Natural killer cell (primary cell): ENCODE results near the gene TTC28. TPM values are rescaled to one million over a fixed set of nuclear protein-coding genes. Genes with fewer than 3 reads are reported as not detected.

Source experiments
- ATAC-seq, 3 donors: fragments of 150-1000 bp in 2 of 3; fragments of 200-7000 bp in 1 of 3; cut with Tn5 transposase; 1 replicate in 1 of 3; 2 replicates in 2 of 3; pipeline ENCODE4 v1.10.0; 2021; ENCODE audit warnings: mild to moderate bottlenecking in 2 of 3, moderate library complexity in 2 of 3
- DNase-seq, 2 donors: peaks; one replicate each; pipeline versions ENCODE4 v3.0.0 to v3.0.0-alpha.2; 2013 to 2021; ENCODE audit warnings: mixed read lengths in 1 of 2
- H3K27ac ChIP-seq: one replicate; pipeline ENCODE4 v1.5.1; 2013; ENCODE audit warnings: mild to moderate bottlenecking, low read length
- H3K27me3 ChIP-seq: one replicate; pipeline ENCODE4 v1.6.1; 2013; ENCODE audit warnings: low read length; ENCODE audit not compliant: control insufficient read depth, insufficient read depth
- H3K36me3 ChIP-seq: one replicate; pipeline ENCODE4 v1.6.1; 2013; ENCODE audit warnings: low read length; ENCODE audit not compliant: control insufficient read depth, insufficient read depth
- H3K4me1 ChIP-seq: one replicate; pipeline ENCODE4 v1.6.1; 2013; ENCODE audit warnings: low read length; ENCODE audit not compliant: control insufficient read depth, insufficient read depth
- H3K4me3 ChIP-seq: one replicate; pipeline ENCODE4 v1.5.1; 2013; ENCODE audit warnings: low read length
- H3K9me3 ChIP-seq: one replicate; pipeline ENCODE4 v1.6.1; 2013; ENCODE audit warnings: low read length; ENCODE audit not compliant: control insufficient read depth, insufficient read depth
- H3K27ac Mint-ChIP-seq, 2 donors: one replicate each; pipeline ENCODE4 v1.8.0; 2022; ENCODE audit warnings: mild to moderate bottlenecking in 2 of 2, mixed read lengths in 2 of 2, moderate library complexity in 1 of 2
- H3K27me3 Mint-ChIP-seq, 2 donors: one replicate each; pipeline ENCODE4 v1.8.0; 2022; ENCODE audit warnings: low read depth in 2 of 2, mixed read lengths in 2 of 2
- H3K36me3 Mint-ChIP-seq: one replicate; pipeline ENCODE4 v1.8.0; 2022; ENCODE audit warnings: mixed read lengths
- H3K4me1 Mint-ChIP-seq, 2 donors: one replicate each; pipeline ENCODE4 v1.8.0; 2022; ENCODE audit warnings: mixed read lengths in 2 of 2
- H3K4me3 Mint-ChIP-seq: one replicate; pipeline ENCODE4 v1.8.0; 2022; ENCODE audit warnings: mild to moderate bottlenecking, moderate library complexity, mixed read lengths
- H3K9me3 Mint-ChIP-seq, 2 donors: one replicate each; pipeline ENCODE4 v1.8.0; 2022; ENCODE audit warnings: mixed read lengths in 2 of 2
- WGBS: methylation state at CpG from one replicate; pipeline ENCODE4 v1.1.7; 2013; ENCODE audit warnings: missing lambda C conversion rate; ENCODE audit not compliant: insufficient coverage; 5-methylcytosine and 5-hydroxymethylcytosine counted together
- intact Hi-C: fragments of 100-400 bp; cut with micrococcal nuclease; formaldehyde crosslinking; loops from one replicate; pipeline ENCODE4 v1.14.2; 2022
- total RNA-seq, 4 donors: library from RNA; stranded (reverse); fragments of 120-200 nt in 1 of 4; gene quantifications; one replicate each; pipeline versions ENCODE4 v1.2.3 to v1.2.4, GENCODE V29; 2013 to 2022
- TF ChIP-seq, protein P1 (sequence below): fragments of 200-600 bp; IDR thresholded peaks from one replicate; pipeline ENCODE4 v1.8.0; 2022; ENCODE audit warnings: antibody characterized with exemption

The TTC28 gene
- total RNA-seq, 3 donors from 2014 or later (not counting 1 experiment from before 2014, with no cell fraction given), result 4.1 to 10.0 (median 8.6) TPM

DNA sequence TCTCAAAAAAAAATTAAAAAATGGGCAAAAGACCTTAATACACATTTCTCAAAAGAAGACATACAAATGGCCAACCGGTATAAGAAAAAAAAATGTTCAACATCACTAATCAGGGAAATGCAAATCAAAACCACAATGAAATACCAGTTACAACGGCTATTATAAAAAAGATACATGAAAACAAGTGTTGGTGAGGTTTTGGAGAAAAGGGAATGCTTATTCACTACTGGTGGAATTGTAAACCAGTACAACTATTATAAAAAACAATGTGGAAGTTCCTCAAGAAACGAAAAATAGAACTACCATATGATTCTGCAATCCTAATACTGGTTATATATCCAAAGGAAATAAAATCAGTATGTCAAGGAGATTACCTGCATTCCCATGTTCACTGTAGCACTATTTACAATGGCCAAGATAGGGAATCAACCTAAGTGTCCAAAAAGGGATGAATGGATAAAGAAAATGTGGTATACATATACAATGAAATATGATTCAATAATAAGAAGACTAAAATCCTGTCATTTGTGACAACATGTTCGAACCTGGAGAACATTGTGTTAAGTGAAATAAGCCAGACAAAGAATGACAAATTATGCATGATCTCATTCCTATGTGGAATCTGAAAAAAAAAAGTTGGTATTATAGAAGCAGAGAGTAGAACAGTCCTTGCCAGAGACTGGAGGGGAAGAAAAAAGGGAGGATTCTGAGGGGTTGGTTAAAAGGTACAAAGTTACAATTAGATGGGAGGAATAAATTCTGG lies 503.7 kb downstream of the TTC28 start:
- H3K9me3 ChIP-seq, result no peaks in the 10 kb centered on the region
- no peaks in the 10 kb centered on the region for H3K4me1 ChIP-seq
- no peak overlapping the region for H3K4me3 Mint-ChIP-seq
- H3K27ac ChIP-seq, result no peak overlapping the region
- no peak overlapping the region for H3K4me3 ChIP-seq
- no peak for DNase-seq
- no peak overlapping the region for H3K27ac Mint-ChIP-seq
- no peaks in the 10 kb centered on the region for H3K9me3 Mint-ChIP-seq
- TF ChIP-seq, protein P1, sequence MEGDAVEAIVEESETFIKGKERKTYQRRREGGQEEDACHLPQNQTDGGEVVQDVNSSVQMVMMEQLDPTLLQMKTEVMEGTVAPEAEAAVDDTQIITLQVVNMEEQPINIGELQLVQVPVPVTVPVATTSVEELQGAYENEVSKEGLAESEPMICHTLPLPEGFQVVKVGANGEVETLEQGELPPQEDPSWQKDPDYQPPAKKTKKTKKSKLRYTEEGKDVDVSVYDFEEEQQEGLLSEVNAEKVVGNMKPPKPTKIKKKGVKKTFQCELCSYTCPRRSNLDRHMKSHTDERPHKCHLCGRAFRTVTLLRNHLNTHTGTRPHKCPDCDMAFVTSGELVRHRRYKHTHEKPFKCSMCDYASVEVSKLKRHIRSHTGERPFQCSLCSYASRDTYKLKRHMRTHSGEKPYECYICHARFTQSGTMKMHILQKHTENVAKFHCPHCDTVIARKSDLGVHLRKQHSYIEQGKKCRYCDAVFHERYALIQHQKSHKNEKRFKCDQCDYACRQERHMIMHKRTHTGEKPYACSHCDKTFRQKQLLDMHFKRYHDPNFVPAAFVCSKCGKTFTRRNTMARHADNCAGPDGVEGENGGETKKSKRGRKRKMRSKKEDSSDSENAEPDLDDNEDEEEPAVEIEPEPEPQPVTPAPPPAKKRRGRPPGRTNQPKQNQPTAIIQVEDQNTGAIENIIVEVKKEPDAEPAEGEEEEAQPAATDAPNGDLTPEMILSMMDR, result no peak
- H3K27me3 Mint-ChIP-seq, result peaks cover 5 to 7% of the 10 kb centered on the region in 2 donors
- no peaks in the 10 kb centered on the region for H3K36me3 Mint-ChIP-seq
- no peaks in the 10 kb centered on the region for H3K27me3 ChIP-seq
- intact Hi-C loops, result no loop called here
- H3K36me3 ChIP-seq, result no peaks in the 10 kb centered on the region
- ATAC-seq, result no peak
- H3K4me1 Mint-ChIP-seq, result no peaks in the 10 kb centered on the region
- WGBS, result 92% methylated on average over 1 of the region's 4 CpGs

DNA sequence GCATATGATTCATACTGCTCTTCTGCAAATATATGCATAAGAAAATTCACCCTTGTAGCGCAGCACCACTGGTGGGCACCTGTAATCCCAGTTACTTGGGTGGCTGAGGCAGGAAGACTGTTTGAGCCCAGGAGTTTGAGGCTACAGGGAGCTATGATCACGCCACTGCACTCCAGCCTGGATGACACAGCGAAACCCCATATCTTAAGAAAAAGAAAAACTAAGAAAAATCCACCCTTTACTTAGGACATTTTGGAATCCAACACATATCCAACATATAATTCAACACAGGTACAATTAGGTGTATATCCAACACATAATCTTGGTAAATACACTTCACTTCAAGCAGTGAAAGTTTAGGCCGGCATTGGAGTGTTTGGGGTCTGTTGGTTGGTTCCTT lies 505.1 kb downstream of the TTC28 start:
- no peaks in the 10 kb centered on the region for H3K36me3 Mint-ChIP-seq
- H3K9me3 Mint-ChIP-seq, result no peaks in the 10 kb centered on the region
- intact Hi-C loops, result no loop called here
- H3K36me3 ChIP-seq, result no peaks in the 10 kb centered on the region
- no peaks in the 10 kb centered on the region for H3K9me3 ChIP-seq
- no peak overlapping the region for H3K27ac ChIP-seq
- H3K4me1 ChIP-seq, result no peaks in the 10 kb centered on the region
- TF ChIP-seq, protein P1, result no peak
- no peak overlapping the region for H3K4me3 Mint-ChIP-seq
- H3K27me3 Mint-ChIP-seq, result peaks cover 0 to 3% of the 10 kb centered on the region in 2 donors
- WGBS, result 94% methylated on average over 3 of the region's 4 CpGs
- no peaks in the 10 kb centered on the region for H3K27me3 ChIP-seq
- no peak for DNase-seq
- H3K4me1 Mint-ChIP-seq, result no peaks in the 10 kb centered on the region
- no peak for ATAC-seq
- H3K4me3 ChIP-seq, result no peak overlapping the region
- H3K27ac Mint-ChIP-seq, result no peak overlapping the region

DNA sequence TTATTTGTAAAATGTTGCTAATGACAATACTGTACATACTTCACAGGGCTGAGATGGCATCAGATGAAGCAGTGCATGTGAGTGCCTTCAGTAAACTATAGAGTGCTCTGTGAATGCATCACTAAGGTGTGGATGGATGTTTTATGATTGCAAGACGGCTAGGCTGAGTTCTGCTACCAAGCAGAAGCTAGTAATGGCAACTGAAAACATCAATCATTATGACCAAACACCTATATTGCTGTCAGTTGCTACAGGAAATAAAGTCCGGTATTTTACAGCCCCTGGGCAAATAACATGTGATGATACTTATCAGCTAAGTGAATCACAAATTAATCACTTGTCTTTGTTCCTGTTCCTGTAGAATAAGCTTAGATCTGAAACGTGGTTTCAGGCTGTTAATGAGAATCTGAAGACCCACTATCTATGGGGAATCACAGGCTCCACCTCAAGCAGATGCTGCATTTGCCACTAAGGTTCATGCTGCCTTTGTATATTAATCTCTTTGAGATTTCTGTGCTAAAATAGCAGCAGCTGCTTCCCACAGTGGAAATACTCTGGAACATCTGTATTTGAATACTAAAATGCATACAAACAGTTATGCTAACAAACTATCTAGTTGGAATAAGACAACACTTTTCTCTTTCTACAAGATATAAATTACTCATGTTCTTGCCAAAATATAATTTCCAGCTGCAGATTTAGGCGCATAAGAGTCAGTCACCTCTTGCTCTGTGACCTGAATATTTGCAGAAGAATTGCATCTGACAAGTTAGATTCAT lies 506.6 kb downstream of the TTC28 start:
- no peak overlapping the region for H3K27ac Mint-ChIP-seq
- no peaks in the 10 kb centered on the region for H3K9me3 Mint-ChIP-seq
- 27% methylated on average over 4 of the region's 4 CpGs for WGBS
- no peak for DNase-seq
- peaks cover 0 to 3% of the 10 kb centered on the region in 2 donors for H3K27me3 Mint-ChIP-seq
- TF ChIP-seq, protein P1, result no peak
- Histone ChIP-seq H3K9me3 (no peaks in the 10 kb centered on the region), H3K27ac (no peak overlapping the region), H3K27me3 (no peaks in the 10 kb centered on the region), H3K36me3 (no peaks in the 10 kb centered on the region), H3K4me3 (no peak overlapping the region), H3K4me1 (no peaks in the 10 kb centered on the region)
- ATAC-seq, result no peak
- H3K4me3 Mint-ChIP-seq, result no peak overlapping the region
- no peaks in the 10 kb centered on the region for H3K36me3 Mint-ChIP-seq
- intact Hi-C loops, result no loop called here
- H3K4me1 Mint-ChIP-seq, result no peaks in the 10 kb centered on the region
